ENCODE data around the gene RAB29. TPM values are rescaled to one million over a fixed set of nuclear protein-coding genes. Genes with fewer than 3 reads are reported as not detected.

Gene RAB29
- total RNA-seq, 4 donors from 2014 or later = 9.7 to 15.4 (median 12.1) TPM

DNA sequence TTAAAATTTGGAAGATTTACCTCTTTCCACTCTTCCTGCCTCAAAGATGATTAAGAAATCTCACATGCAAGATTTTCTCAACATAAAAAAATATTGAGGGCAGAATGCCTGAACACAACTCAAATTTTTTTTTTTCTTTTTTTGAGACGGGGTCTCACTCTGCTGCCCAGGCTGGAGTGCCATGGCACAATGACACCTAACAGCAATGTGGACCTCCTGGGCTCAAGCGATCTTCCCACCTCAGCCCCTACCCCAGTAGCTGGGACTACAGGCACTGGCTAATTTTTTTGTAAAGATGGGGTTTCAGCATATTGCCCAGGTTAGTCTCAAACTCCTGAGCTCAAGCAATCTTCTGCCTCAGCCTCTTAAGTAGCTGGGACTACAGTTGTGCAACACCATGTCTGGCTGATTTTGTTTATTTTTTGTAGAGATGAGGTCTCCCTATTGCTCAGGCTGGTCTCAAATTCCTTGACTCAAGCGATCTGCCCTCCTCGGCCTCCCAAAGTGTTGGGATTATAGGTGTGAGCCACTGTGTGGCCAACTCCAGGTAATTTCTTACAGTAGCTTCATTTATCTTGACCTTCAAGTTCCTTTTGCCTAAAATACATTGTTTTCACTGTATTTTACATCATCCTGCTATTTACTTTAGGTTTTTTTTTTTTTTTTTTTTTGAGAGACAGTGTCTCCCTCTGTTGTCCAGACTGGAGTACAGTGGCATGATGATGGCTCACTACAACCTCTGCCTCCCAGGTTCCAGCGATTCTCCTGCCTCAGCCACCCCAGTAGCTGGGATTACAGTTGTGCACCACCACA is 35.7 kb downstream of the RAB29 start:
- H3K27me3 ChIP-seq = no peaks in the 10 kb centered on the region
- peaks cover 20% of the 10 kb centered on the region for H3K4me1 ChIP-seq
- peaks cover 9% of the 10 kb centered on the region for H3K36me3 ChIP-seq
- no peaks in the 10 kb centered on the region for H3K9me3 ChIP-seq
- H3K4me3 ChIP-seq = no peak overlapping the region
- TF ChIP-seq, protein P1, sequence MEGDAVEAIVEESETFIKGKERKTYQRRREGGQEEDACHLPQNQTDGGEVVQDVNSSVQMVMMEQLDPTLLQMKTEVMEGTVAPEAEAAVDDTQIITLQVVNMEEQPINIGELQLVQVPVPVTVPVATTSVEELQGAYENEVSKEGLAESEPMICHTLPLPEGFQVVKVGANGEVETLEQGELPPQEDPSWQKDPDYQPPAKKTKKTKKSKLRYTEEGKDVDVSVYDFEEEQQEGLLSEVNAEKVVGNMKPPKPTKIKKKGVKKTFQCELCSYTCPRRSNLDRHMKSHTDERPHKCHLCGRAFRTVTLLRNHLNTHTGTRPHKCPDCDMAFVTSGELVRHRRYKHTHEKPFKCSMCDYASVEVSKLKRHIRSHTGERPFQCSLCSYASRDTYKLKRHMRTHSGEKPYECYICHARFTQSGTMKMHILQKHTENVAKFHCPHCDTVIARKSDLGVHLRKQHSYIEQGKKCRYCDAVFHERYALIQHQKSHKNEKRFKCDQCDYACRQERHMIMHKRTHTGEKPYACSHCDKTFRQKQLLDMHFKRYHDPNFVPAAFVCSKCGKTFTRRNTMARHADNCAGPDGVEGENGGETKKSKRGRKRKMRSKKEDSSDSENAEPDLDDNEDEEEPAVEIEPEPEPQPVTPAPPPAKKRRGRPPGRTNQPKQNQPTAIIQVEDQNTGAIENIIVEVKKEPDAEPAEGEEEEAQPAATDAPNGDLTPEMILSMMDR (IDR thresholded peaks at IDR 0.05) = no peak
- TF ChIP-seq POLR2AphosphoS5 (IDR thresholded peaks at IDR 0.05) = no peak
- no peak overlapping the region for H3K27ac ChIP-seq
- DNase-seq (ENCODE audit: low spot score in 2 of 2) = no peak
- WGBS = 75% methylated on average over 5 of the region's 5 CpGs

DNA sequence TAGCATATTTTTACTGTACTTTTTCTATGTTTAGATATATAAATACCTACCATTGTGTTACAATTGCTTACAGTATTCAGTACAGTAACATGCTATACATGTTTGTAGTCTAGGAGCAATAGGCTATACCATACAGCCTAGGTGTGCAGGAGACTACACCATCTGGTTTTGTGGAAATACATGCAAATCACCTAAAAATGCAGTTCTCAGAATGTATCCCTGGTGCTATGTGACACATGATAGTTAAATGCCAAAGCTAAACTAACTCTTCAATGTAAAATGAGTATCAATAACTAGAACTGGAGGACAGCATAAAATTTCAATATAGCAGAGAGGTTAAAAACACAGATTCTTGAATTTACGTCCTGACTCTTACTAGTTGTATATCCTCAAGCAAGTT is 40.1 kb downstream of the RAB29 start:
- no peaks in the 10 kb centered on the region for H3K27me3 ChIP-seq
- H3K4me3 ChIP-seq = no peak overlapping the region
- 83% methylated on average over 1 of the region's 1 CpG for WGBS
- H3K9me3 ChIP-seq = no peaks in the 10 kb centered on the region
- H3K4me1 ChIP-seq = no peaks in the 10 kb centered on the region
- no peak for DNase-seq (ENCODE audit: low spot score in 2 of 2)
- H3K36me3 ChIP-seq = peaks cover 12% of the 10 kb centered on the region
- no peak for TF ChIP-seq EP300 (IDR thresholded peaks at IDR 0.05)
- TF ChIP-seq POLR2AphosphoS5 (IDR thresholded peaks at IDR 0.05) = no peak
- no peak for TF ChIP-seq POLR2A (IDR thresholded peaks at IDR 0.05)
- TF ChIP-seq, protein P1 (IDR thresholded peaks at IDR 0.05) = no peak
- no peak overlapping the region for H3K27ac ChIP-seq

DNA sequence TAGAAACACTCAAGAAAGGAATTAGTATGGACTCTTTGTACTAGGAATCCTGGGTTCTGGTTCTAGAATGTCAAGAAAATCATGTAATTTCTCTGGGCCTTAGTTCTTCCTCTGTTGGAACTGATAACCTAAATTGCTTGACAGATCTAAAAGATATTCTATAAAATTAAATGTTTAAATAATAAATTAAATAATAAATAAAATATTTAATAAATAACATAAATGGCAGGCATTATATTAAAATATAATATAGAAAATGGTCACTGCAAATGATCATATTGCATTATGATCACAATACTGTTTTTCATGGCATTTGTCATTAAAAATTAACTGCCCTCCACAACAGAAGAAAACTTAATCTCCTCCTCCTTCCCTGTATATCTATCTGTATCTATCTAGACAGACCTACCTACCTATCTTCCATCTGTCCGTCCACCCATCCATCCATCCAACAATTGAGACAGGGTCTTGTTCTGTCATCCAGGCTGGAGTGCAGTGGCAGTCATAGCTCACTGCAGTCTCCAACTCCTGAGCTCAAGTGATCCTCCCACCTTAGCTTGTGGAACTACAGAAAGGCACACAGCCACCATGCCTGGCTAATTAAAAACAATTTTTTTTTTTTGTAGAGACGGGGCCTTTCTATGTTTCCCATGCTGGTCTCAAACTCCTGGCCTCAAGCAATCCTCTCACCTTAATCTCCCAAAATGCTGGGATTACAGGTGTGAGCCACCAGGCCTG is 41.7 kb downstream of the RAB29 start:
- H3K9me3 ChIP-seq = no peaks in the 10 kb centered on the region
- H3K36me3 ChIP-seq = peaks cover 24% of the 10 kb centered on the region
- H3K27ac ChIP-seq = no peak overlapping the region
- no peaks in the 10 kb centered on the region for H3K4me1 ChIP-seq
- TF ChIP-seq, protein P1 (IDR thresholded peaks at IDR 0.05) = no peak
- no peak for TF ChIP-seq POLR2AphosphoS5 (IDR thresholded peaks at IDR 0.05)
- TF ChIP-seq POLR2A (IDR thresholded peaks at IDR 0.05) = no peak
- TF ChIP-seq EP300 (IDR thresholded peaks at IDR 0.05) = no peak
- no peak overlapping the region for H3K4me3 ChIP-seq
- H3K27me3 ChIP-seq = no peaks in the 10 kb centered on the region
- WGBS = 92% methylated on average over 2 of the region's 2 CpGs
- no peak for DNase-seq (ENCODE audit: low spot score in 2 of 2)

DNA sequence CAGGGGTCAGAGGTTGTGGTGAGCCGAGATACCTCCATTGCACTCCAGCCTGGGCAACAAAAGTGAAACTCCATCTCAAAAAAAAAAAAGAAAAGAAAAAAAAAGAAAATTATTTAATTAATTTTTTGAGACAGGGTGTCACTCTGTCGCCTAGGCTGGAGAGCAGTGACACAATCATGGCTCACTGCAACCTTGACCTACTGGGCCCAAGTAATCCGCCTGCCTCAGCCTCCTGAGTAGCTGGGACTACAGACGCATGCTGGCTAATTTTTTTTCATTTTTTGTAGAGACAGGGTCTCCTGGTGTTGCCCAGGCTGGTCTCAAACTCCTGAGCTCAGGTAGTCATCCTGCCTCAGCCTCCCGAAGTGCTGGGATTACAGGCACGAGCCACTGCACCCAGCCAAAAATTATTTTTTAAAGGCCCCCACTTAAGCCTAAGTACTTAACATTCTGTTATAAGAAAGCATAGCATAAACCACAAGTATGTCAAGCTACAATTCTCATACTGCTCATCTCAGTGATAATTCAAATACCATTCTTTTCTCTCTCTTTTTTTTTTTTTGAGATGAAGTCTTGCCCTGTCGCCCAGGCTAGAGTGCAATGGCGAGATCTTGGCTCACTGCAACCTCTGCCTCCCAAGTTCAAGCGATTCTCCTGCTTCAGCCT is 45.2 kb downstream of the RAB29 start:
- 93% methylated on average over 9 of the region's 9 CpGs for WGBS
- no peak for DNase-seq (ENCODE audit: low spot score in 2 of 2)
- Histone ChIP-seq H3K9me3 (no peaks in the 10 kb centered on the region), H3K36me3 (peaks cover 30% of the 10 kb centered on the region), H3K4me3 (no peak overlapping the region), H3K27me3 (no peaks in the 10 kb centered on the region), H3K27ac (no peak overlapping the region), H3K4me1 (no peaks in the 10 kb centered on the region)
- no peak for TF ChIP-seq EP300 (IDR thresholded peaks at IDR 0.05)
- TF ChIP-seq POLR2AphosphoS5 (IDR thresholded peaks at IDR 0.05) = no peak
- TF ChIP-seq POLR2A (IDR thresholded peaks at IDR 0.05) = no peak
- TF ChIP-seq, protein P1 (IDR thresholded peaks at IDR 0.05) = no peak

All from suprapubic skin (tissue), 4 donors.